ENCODE results near the gene SPRY4. TPM values are rescaled to one million over a fixed set of nuclear protein-coding genes. Genes with fewer than 3 reads are reported as not detected.

SPRY4 gene
- total and polyA plus RNA-seq, 2 of the 4 experiments (the other 2 are of a cell fraction), result 8.4 to 21.0 TPM

GRCh38 chr5:142296914-142297417, 27.9 kb downstream of the SPRY4 start:
- peaks cover 16% of the 10 kb centered on the region for H3K4me1 ChIP-seq (ENCODE audit: control insufficient read depth, insufficient read depth, low read length)
- no peaks in the 10 kb centered on the region for H4K20me1 ChIP-seq (ENCODE audit: insufficient read depth, low read length)
- H3K4me2 ChIP-seq (ENCODE audit: low read depth, low read length), result peak overlapping the region; percentile 11; the same call in 1 of the 2 replicates
- no peak overlapping the region for H3K4me3 ChIP-seq (ENCODE audit: insufficient read depth, low read depth, low read length)
- no peaks in the 10 kb centered on the region for H3K36me3 ChIP-seq (ENCODE audit: control insufficient read depth, insufficient read depth, low read length)
- in situ Hi-C loops (cut with MboI; ENCODE audit: low sequenced_read_pairs), result no loop called here
- intact Hi-C loops (cut with micrococcal nuclease), result no loop called here
- peak overlapping the region; percentile 98 for H3K14ac ChIP-seq (replicated peaks; ENCODE audit: low read depth, low read length)
- peak; percentile 88 for ATAC-seq (ENCODE audit: low read depth)
- peak; percentile 90 for DNase-seq
- WGBS, 2 experiments (ENCODE audit: extremely low coverage in 2 of 2, insufficient read length in 1 of 2), result no CpG with 5 or more reads among the region's 7 CpGs
- POLR2A ChIA-PET (ENCODE audit: unreplicated experiment), result no interaction called here
- H2AK5ac ChIP-seq (ENCODE audit: low read depth, low read length), result peak overlapping the region; percentile 97
- no peaks in the 10 kb centered on the region for H3K9me3 ChIP-seq (ENCODE audit: control insufficient read depth, insufficient read depth, low read length)
- dilution Hi-C loops (cut with HindIII; ENCODE audit: low sequenced_read_pairs, unreplicated experiment), result no loop called here
- H4K5ac ChIP-seq (ENCODE audit: low read depth, low read length), result peak overlapping the region; percentile 95
- CTCF ChIA-PET, result interaction anchor here (1.0 kb wide), 1 partner anchor 144 kb away, joined by 4 read pairs; no protein-coding TSS in a partner anchor
- peak overlapping the region; percentile 94 for H2BK20ac ChIP-seq (ENCODE audit: low read depth, low read length)
- H3K27me3 ChIP-seq (ENCODE audit: control insufficient read depth, insufficient read depth, low read length), result no peaks in the 10 kb centered on the region
- H3K4ac ChIP-seq (ENCODE audit: low read depth, low read length), result peak overlapping the region; percentile 96
- no peak overlapping the region for H2AK9ac ChIP-seq (replicated peaks; ENCODE audit: low read depth, low read length, poor library complexity)
- H4K8ac ChIP-seq (ENCODE audit: low read depth in 2 of 2, low read length in 2 of 2), result peak overlapping the region; percentile 67 to 97
- peak overlapping the region; percentile 71 for H2AFZ ChIP-seq (replicated peaks; ENCODE audit: low read length, poor library complexity)
- H3K27ac ChIP-seq (ENCODE audit: insufficient read depth, low read length), result peak overlapping the region; percentile 32
- H3K9ac ChIP-seq (ENCODE audit: low read depth, low read length), result no peak overlapping the region; the same call in 1 of the 2 replicates
- peak overlapping the region; percentile 96 for H2BK120ac ChIP-seq (ENCODE audit: low read depth, low read length)
- peaks cover 23% of the 10 kb centered on the region for H3K9me1 ChIP-seq (ENCODE audit: insufficient read depth, low read length)
- H3K18ac ChIP-seq (ENCODE audit: low read depth, low read length), result peak overlapping the region; percentile 95
- peak overlapping the region; percentile 92 for H3K23ac ChIP-seq (ENCODE audit: low read depth, low read length)
- peak overlapping the region; percentile 90 for H2BK5ac ChIP-seq (ENCODE audit: low read depth, low read length, poor library complexity, severe bottlenecking)
- H2BK15ac ChIP-seq (ENCODE audit: low read depth, low read length), result peak overlapping the region; percentile 86; the same call in 2 of the 3 replicates
- H3K79me1 ChIP-seq (ENCODE audit: low read depth in 1 of 2, low read length in 2 of 2), result peaks cover 23 to 80% of the 10 kb centered on the region in 2 experiments
- TF ChIP-seq RCOR1 (IDR thresholded peaks at IDR 0.05; ENCODE audit: insufficient replicate concordance, low read length) (no peak), BHLHE40 (IDR thresholded peaks at IDR 0.05; ENCODE audit: low read depth, low read length) (no peak), RAD21 (IDR thresholded peaks at IDR 0.05; ENCODE audit: low read length) (no peak)
- peak overlapping the region; percentile 90 for H4K91ac ChIP-seq (ENCODE audit: insufficient read depth, low read depth, low read length)
- peak overlapping the region; percentile 84 for H3K56ac ChIP-seq (ENCODE audit: extremely low read depth, insufficient read depth, low read length)
- no TSS peak for BruUV-seq (replicated peaks)

Measured in IMR-90 (cell line).